ENCODE measurements around the gene CCDC33.

The CCDC33 gene

GRCh38 chr15:74373731-74374647, 137.9 kb downstream of the CCDC33 start (continued):
- TF ChIP-seq ZBTB11 (tag by site-specific recombination; conservative IDR thresholded peaks at IDR 0.05; ENCODE audit: low read depth), result peak; percentile 48
- TF ChIP-seq ZNF394 (tag by site-specific recombination; IDR thresholded peaks at IDR 0.05; ENCODE audit: borderline replicate concordance), result 0 out of 2 replicates have a peak, but pooled peaks have one; percentile 35
- peak; percentile 44 for TF ChIP-seq EGR2 (tag by site-specific recombination; IDR thresholded peaks at IDR 0.05; ENCODE audit: low read depth)
- 0 out of 2 replicates have a peak, but pooled peaks have one; percentile 48 for TF ChIP-seq ZNF324 (tag by site-specific recombination; IDR thresholded peaks at IDR 0.05)
- TF ChIP-seq ZNF132 (tag by site-specific recombination; IDR thresholded peaks at IDR 0.05; ENCODE audit: borderline replicate concordance), result no peak
- TF ChIP-seq, protein P1, sequence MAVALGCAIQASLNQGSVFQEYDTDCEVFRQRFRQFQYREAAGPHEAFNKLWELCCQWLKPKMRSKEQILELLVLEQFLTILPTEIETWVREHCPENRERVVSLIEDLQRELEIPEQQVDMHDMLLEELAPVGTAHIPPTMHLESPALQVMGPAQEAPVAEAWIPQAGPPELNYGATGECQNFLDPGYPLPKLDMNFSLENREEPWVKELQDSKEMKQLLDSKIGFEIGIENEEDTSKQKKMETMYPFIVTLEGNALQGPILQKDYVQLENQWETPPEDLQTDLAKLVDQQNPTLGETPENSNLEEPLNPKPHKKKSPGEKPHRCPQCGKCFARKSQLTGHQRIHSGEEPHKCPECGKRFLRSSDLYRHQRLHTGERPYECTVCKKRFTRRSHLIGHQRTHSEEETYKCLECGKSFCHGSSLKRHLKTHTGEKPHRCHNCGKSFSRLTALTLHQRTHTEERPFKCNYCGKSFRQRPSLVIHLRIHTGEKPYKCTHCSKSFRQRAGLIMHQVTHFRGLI (tag by site-specific recombination; IDR thresholded peaks at IDR 0.05), result peak; percentile 58
- no peak for TF ChIP-seq ZNF211 (tag by site-specific recombination; IDR thresholded peaks at IDR 0.05; ENCODE audit: low read depth)
- TF ChIP-seq, protein P2, sequence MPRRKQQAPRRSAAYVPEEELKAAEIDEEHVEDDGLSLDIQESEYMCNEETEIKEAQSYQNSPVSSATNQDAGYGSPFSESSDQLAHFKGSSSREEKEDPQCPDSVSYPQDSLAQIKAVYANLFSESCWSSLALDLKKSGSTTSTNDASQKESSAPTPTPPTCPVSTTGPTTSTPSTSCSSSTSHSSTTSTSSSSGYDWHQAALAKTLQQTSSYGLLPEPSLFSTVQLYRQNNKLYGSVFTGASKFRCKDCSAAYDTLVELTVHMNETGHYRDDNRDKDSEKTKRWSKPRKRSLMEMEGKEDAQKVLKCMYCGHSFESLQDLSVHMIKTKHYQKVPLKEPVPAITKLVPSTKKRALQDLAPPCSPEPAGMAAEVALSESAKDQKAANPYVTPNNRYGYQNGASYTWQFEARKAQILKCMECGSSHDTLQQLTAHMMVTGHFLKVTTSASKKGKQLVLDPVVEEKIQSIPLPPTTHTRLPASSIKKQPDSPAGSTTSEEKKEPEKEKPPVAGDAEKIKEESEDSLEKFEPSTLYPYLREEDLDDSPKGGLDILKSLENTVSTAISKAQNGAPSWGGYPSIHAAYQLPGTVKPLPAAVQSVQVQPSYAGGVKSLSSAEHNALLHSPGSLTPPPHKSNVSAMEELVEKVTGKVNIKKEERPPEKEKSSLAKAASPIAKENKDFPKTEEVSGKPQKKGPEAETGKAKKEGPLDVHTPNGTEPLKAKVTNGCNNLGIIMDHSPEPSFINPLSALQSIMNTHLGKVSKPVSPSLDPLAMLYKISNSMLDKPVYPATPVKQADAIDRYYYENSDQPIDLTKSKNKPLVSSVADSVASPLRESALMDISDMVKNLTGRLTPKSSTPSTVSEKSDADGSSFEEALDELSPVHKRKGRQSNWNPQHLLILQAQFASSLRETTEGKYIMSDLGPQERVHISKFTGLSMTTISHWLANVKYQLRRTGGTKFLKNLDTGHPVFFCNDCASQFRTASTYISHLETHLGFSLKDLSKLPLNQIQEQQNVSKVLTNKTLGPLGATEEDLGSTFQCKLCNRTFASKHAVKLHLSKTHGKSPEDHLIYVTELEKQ (tag by site-specific recombination; IDR thresholded peaks at IDR 0.05; ENCODE audit: borderline replicate concordance), result no peak
- no peak for TF ChIP-seq ZNF621 (tag by site-specific recombination; IDR thresholded peaks at IDR 0.05)
- TF ChIP-seq, protein P3, sequence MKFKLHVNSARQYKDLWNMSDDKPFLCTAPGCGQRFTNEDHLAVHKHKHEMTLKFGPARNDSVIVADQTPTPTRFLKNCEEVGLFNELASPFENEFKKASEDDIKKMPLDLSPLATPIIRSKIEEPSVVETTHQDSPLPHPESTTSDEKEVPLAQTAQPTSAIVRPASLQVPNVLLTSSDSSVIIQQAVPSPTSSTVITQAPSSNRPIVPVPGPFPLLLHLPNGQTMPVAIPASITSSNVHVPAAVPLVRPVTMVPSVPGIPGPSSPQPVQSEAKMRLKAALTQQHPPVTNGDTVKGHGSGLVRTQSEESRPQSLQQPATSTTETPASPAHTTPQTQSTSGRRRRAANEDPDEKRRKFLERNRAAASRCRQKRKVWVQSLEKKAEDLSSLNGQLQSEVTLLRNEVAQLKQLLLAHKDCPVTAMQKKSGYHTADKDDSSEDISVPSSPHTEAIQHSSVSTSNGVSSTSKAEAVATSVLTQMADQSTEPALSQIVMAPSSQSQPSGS (tag by site-specific recombination; IDR thresholded peaks at IDR 0.05; ENCODE audit: low read depth), result no peak
- TF ChIP-seq ZBTB48 (tag by site-specific recombination; IDR thresholded peaks at IDR 0.05), result peak; percentile 17
- no peak for TF ChIP-seq ZFP3 (tag by site-specific recombination; IDR thresholded peaks at IDR 0.05; ENCODE audit: low read depth)
- no peak for TF ChIP-seq HOXD13 (CRISPR knock-in tag; IDR thresholded peaks at IDR 0.05; ENCODE audit: borderline replicate concordance)
- no peak for TF ChIP-seq ZNF558 (tag by site-specific recombination; IDR thresholded peaks at IDR 0.05)
- TF ChIP-seq ZNF843 (tag by site-specific recombination; IDR thresholded peaks at IDR 0.05), result peak; percentile 62
- TF ChIP-seq, protein P4, sequence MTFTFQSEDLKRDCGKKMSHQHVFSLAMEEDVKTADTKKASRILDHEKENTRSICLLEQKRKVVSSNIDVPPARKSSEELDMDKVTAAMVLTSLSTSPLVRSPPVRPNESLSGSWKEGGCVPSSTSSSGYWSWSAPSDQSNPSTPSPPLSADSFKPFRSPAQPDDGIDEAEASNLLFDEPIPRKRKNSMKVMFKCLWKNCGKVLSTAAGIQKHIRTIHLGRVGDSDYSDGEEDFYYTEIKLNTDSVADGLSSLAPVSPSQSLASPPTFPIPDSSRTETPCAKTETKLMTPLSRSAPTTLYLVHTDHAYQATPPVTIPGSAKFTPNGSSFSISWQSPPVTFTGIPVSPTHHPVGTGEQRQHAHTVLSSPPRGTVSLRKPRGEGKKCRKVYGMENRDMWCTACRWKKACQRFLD (tag by site-specific recombination; IDR thresholded peaks at IDR 0.05), result no peak
- TF ChIP-seq WT1 (tag by site-specific recombination; IDR thresholded peaks at IDR 0.05), result peak; percentile 46; the same call in 1 of the 2 replicates
- TF ChIP-seq ZNF473 (tag by site-specific recombination; IDR thresholded peaks at IDR 0.05), result no peak
- TF ChIP-seq ZBTB6 (tag by site-specific recombination; IDR thresholded peaks at IDR 0.05), result peak; percentile 98
- no peak for TF ChIP-seq ZNF350 (tag by site-specific recombination; IDR thresholded peaks at IDR 0.05)
- no peak for TF ChIP-seq TCF7L2 (IDR thresholded peaks at IDR 0.05; ENCODE audit: borderline replicate concordance, low read depth, low read length)
- TF ChIP-seq ZNF133 (tag by site-specific recombination; IDR thresholded peaks at IDR 0.05), result no peak
- TF ChIP-seq ZBTB7A (tag by site-specific recombination; IDR thresholded peaks at IDR 0.05; ENCODE audit: low read depth), result 0 out of 2 replicates have a peak, but pooled peaks have one; percentile 70
